Daoy (cell line): ENCODE measurements around the gene MSL3. TPM values are rescaled to one million over a fixed set of nuclear protein-coding genes. Genes with fewer than 3 reads are reported as not detected.

Source experiments
- DNase-seq: peaks from one replicate; pipeline ENCODE4 v3.0.0-alpha.2; 2015; ENCODE audit warnings: low read depth
- total RNA-seq: library from RNA; depleted of rRNA; stranded (reverse); fragments of >200 nt; shearing (Covaris generic); gene quantifications from 2 replicates; pipeline ENCODE4 v1.2.3, GENCODE V29; 2014

The MSL3 gene
- total RNA-seq, 1 experiment from 2014 or later, result 32.5 TPM

DNA sequence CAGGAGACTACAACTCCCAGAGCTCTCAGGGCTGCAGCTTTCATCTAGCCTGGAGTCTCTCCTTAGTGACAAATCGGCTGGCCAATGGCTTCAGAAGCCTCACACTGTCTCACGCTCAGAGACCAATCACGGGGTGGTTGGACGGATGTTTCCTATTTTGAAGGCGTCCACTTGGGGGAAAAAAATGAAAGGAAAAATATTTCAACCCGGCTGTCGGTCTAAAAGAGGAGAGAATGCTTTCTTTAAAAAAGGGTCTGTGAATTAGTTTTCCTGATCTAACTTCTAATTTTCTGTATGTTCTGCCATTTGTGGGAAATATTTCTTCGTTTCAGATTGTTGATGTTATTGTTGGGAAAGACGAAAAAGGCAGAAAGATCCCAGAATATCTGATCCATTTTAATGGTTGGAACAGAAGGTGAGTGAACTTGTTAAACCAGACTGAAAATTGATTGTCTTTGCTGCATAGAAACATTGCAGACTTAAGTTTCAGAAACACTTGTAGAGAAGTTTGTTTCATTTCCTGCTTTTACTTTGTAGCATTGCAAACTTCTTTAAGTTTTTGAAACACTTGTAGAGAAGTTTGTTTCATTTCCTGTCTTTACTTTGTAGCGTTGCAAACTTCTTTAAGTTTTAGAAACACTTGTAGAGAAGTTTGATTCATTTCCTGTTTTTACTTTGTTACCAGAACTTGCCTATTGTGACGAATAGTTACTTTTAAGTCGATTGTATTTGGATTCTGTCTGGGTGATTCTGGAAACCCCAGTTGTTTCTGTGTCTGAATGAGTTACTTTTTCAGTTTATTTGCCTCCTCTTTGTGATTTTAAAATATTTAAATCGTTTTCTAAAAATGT, 1.6 kb downstream of the MSL3 start:
- DNase-seq, result peak; percentile 87

DNA sequence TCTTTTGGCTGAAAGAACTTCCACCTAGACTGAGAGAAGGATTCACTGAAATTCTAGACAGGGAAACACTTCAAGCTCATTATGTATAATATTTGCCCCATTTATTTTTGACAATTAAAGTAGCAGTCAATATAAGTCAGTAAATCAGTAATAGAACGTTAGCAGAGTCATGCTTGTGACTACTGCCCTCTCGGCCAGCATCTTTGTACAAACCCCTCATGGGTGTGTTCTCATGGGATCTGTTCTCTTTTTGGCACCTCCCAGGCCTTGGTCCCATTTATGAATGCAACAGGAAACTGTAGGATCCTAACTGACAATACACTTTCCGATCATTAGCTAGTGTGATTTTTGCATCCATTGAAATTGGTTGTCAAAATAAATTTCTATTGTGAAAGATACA, 2.9 kb downstream of the MSL3 start:
- DNase-seq, result no peak

DNA sequence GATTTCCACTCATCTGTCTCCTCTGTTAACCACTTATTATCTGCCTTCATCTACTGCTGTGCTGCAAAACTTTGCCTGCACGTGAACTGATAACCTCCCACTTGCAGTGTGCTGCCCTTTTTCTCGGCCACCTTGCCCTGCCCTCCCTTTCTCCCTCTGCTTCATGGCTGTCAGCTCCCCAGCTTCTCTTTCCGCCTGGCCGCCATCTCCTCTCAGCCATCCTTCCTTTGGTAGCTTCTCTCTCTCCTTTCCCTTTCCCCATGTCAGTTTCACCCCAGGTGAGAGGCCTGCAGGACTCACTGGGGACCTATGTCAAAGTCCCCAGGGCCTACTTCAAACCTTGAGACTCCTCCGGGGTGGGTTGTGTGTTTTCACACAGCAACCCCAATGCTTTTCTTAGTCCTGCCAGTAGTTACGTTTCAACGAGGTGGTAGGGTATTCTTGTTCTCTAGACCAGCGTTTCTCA, 6.6 kb downstream of the MSL3 start:
- DNase-seq, result no peak

DNA sequence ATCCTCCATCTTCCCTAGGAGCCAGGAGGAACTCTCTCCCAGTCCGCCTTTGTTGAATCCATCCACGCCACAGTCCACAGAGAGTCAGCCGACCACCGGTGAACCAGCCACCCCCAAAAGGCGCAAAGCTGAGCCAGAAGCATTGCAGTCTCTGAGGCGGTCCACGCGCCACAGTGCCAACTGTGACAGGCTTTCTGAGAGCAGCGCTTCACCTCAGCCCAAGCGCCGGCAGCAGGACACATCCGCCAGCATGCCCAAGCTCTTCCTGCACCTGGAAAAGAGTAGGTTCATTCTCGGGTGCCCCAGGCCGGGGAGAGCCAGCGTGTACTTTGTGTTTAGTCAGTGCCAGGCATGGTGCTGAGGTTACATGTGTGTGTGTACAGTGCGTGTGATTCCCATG, 7.4 kb downstream of the MSL3 start:
- no peak for DNase-seq

DNA sequence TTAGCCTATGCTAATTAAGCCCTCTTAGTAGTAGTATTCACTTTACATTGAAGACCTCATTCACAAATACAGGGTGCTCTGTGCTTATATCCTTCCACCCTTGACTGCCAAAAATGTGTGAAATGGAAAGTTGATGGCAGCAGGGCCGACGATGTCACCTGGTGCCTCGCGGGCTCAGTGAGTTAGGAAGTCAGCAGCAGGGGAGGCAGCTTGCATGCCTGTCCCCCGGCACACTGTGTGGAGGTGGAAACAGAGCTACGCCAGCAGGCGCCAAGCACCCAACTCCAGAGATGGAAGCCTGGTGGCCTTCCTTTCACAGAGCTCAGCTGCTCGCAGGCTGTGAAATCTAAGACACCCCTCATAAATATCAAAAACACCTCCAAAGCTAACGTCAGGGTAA, 8.4 kb downstream of the MSL3 start:
- DNase-seq, result no peak

DNA sequence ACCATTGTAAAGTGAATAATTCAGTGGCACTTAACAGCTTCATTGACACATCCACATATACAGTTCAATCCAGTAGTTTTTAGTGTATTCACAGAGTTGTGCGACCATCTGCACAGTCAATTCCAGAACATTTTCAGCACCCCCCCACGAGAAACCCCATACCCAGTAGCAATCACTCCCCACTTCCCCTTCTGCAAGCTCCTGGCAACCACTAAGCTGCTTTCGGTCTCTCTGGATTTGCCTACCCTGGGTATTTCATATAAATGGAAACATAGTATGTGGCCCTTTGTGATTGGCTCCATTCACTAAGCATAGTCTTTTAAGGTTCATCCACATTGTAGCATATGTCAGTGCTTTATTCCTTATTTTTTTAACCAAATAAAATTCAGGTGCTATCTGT, 10.0 kb downstream of the MSL3 start:
- no peak for DNase-seq

DNA sequence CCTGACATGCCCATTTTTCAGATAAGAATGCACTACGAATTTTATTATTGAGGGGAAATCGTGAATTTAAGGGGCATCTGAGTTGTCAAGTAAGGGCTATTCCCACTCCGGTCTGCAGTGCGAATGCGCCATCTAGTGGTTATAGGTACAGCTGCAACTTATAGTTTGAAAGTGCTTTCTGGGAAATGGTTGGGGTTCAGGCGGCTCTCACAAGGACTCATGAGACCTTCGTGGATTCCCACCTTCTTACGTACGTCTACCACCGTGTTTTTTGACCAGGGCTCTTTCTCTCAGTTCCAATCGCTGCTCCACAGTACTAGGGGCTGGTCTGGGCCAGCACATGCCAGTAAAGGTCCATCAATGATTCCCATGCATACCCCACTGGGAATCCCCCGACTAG, 12.3 kb downstream of the MSL3 start:
- DNase-seq, result peak; percentile 41

DNA sequence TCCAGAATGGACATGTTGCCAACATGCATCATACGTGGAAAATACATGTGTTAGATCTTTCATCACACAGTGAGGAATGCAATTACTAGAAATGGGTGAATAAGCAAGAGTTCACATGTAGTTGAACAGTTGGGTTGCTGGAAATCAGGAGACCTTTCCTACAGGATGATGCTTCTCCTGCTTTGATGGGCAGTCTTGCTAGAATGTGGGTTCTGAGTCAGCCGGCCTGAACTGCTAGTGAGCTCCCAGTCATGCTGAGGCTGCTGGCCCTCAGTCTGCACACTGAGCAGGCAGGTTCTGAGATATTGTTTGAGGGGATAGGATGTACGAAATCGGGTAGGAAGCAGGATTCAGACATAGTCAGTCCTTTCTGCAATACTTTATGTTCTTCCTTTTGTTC, 20.2 kb downstream of the MSL3 start:
- no peak for DNase-seq

DNA sequence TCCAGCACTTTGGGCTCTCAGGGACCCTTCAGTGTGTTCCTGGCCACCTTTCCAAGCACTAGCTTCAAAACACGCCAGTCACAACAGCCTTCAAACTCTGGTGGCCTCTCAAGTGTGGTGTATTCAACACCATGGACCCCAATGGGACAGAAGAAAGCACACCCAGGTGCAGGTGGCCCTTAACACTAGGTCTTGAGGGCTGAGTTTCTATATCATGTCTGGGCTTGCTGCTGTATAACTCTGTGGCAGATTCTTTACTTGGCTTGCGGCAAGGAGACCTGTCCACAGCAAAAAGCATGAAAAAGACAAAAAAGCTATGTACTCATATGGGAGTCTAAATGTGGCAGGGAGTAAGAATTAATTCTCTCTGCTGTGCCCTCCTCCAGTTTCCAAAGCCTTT, 23.1 kb downstream of the MSL3 start:
- DNase-seq, result no peak

DNA sequence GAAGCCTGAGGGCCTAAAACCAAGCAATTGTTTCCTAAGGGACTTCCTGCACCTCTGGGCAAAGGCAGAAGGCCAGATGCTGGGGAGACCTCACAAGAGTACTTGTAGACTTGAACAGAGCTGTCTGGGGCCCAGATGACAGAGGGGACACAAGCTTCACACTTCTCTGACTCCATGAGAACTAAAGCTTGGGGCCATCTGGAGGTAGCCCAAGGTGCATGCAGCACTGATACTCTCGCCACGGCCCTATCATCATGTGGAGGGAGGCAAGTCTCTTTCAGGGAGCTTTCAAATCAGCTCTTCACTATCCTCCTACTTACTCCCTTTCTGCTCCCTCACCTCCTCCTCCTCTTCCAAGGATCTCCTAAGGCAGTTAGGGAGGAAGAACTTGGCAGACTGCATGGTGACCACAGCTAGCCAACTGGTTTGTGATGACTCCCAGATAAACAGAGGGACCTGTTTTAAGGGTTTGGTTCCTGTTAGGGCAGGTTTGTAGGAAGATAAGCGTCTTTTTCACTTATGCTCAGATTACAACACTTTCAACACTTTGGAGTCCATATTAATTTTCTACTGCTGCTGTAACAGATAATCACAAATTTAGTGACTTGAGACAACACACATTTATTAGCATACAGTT, 23.8 kb downstream of the MSL3 start:
- DNase-seq, result no peak

DNA sequence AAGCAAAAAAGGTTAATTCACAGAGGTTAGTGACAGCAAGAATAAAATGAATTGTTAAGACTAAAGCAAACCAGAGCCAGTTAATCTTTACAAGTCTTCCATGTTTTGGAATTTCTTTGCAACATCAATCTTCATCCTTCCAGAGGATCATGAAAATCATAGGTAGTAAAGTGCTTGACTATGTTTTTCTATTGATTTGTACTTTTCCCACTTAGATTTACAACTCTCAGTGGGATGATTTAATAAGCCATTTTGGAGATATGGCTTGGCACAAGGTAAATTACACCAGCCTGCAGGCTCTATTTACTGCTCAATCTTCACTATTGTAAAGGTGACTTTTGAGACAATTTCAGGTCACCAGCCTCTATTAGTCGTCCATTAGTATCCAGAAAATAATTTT, 26.5 kb downstream of the MSL3 start:
- no peak for DNase-seq

DNA sequence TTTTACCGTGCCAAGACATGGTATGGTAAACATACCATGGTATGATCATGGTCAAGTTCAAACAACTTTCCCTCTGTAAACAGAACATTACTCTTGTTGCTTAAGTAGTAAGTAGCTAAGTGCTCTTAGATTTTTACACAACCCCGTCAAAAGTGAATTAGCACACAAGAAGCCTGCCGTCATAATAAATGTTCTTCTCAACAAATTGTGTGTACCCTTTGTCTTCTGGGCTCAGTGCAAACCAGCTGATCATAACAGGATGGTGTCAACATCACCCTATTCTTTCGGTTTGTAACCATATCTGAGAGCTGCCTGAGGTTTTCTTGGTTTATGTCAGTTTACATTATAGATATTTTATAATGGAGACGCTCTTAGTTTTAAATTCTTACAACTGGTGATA, 28.8 kb downstream of the MSL3 start:
- no peak for DNase-seq

DNA sequence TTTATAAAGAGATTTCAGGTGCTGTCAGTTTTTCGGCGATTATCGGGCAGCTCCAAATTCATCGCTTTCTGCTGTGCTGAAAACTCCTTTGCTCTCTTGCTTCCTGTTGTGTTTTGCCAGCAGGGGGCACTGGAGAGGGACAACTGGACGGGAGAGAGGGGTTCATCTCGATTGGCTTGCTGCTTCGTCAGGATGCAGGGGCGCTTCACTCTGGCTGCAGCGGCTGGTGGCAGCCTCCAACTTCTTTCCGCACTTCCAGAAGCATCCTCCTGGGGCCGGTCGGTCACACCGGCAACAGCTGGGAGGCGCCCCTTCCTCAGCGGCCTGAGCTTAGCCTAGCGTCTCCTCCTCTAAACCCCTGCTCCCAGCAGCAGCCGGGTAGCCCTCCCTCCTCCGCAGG, 29.5 kb downstream of the MSL3 start:
- peak; percentile 7 for DNase-seq

DNA sequence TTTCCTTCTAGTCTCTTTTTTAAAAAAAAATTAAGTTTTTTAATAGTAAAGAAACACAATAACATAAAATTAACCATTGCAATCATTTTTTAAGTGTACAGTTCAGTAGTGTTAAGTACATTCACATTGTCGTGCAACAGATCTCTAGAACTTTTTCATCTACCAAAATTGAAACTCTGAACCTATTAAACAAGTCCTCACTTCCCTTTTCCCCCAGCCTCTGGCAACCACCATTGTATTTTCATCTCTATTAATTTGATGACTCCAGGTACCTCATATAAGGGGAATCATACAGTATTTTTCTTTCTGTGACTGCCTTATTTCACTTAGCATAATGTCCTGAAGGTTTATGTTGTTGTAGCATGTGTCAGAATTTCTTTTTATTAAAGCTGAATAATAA, 31.8 kb downstream of the MSL3 start:
- DNase-seq, result no peak

DNA sequence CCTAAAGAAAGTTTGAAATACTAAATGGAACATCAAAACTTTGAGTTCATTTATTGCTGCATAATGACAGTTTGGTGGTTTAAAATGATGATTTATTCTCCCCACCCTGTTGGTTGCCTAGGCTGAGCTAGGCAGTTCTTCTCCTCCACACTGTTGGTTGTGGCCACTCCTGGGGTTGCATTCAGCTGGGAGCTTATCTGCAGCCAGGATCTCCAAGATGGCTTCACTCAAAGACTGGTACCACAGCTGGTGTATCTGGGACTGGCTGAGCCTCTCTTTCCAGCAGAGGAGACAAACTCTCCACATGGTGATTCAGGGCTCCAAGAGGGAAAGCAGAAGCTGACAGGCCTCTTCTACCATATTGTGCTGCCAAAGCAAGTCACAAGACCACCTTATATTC, 33.1 kb downstream of the MSL3 start:
- no peak for DNase-seq

DNA sequence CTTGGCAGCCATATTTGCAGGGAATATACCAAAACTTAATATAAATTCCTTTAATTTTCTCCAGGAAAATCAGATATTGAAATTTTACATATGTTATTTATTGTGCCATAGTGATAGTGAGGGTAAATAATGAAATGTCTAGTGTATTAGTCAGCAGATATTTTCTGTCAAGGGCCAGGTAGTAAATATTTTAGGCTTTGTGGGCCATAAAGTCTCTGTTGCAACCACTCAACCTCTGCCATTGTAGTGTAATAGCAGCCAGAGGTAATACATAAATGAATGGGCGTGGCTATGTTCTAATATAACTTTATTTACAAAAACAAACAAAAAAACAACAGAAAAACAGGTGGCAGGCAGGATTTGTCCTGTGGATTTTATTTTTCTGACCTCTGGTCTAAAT, 33.5 kb downstream of the MSL3 start:
- no peak for DNase-seq

DNA sequence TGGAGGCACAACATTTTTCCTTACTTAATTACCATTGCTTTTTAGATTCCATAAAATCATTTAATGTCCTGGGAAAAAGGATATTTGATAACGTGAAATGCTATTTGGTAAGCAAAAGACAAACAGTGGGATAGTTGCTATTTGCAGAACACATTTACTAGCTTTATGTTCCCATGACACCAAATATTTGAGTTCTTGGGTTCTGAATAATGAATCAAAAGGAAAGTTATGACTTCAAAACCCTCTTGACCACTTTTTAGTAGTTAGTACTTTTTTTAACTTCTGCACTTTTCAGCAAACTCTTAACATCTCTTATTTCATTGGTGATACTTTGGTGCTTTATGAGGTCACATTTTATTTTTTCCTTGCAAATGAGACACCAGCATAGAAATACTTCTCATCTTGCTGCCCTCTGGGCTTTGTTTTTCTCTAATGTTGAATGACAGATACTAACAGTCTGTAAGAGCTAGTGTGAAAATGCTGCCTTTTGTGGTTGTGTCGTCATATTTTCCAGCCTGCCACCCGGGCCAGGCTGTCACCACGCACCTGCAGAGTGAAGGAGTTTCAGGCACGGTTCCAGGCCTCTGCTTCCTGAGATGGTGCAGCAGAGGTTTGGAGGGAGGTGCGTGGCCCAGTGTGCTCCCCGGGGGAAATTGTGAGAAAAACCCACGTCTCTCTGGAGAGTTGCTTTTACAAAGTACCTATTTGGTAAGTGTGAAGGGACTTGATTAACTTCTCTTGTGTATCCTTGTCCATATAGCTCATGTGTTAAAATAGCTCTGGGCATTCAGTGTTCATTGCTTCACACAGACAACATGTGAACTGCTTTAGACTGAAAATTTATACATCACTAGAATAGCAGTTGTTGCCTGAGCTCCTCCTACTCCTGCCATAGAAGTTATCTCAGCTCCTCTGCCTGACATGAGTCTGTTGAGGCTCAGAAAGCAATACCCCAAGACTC, 34.7 kb downstream of the MSL3 start:
- DNase-seq, result no peak

DNA sequence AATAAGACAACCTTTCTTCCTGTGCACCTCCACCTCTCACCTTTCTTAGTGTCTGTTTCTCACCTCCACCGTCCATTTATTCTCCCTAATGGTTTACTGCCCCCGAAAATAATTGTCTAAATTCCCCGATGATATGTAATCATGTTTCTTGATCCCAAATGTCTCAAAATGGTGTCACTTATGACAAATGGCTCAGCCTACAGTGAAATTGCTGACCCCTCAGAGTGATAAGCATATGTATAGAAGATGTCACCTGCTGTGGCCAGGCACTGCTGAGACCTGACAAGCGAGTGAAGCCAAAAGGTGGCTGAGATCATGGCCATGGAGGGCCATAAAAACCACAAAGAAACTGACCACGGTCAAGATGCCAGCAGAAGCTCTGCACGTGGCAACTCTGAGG, 35.7 kb downstream of the MSL3 start:
- no peak for DNase-seq

DNA sequence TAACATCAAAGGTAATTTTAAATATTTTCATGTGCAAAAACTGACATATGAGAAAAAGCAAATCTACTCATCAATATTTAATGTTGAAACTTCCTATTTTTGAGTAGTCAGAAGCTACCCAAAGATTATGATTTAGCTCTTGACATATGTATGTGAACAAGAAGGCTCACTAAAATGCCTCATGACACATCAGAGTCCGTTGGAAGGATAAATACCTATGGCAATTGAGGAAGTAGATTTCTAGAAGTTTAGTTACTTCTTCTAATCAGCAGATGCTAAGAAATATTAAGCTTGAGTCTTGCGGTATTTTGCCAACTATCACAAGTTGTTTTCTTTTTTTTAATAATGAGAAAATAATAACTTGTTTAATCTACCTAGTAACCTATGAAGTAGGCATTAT, 55.3 kb downstream of the MSL3 start:
- no peak for DNase-seq
